GM12875 (cell line): Measurements from ENCODE around the gene TNKS1BP1.

Experiments used
- H3K4me3 ChIP-seq: one replicate; pipeline ENCODE4 v1.5.1; 2011; ENCODE audit warnings: low read depth, low read length, control low read depth
- TF ChIP-seq, protein P1 (sequence below): IDR thresholded peaks from 2 replicates; pipeline ENCODE4 v1.5.1; 2011; ENCODE audit warnings: low read depth, mild to moderate bottlenecking, control low read depth, inconsistent platforms, low read length, moderate library complexity, borderline replicate concordance; ENCODE audit not compliant: insufficient read depth

The TNKS1BP1 gene

DNA sequence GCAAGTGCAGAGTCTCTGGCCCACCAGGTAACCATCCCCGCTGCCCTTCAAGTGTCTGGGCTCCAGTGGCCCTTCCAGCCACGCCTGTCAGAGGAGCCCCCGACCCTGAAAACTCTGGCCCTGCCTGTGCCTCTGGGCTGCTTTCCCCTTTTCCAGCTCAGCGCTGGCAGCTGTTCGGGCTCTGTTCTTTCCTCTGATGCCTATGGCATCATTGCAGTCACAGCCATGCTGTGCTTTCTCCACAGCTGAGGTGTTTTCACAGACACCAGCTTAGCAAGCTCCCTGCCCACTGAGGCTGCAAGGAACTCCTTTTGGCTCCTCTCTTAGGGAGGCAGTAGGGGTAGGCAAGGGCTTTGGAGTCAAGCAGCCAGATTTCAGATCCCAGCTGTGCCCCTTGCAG, 34.6 kb upstream of the TNKS1BP1 start:
- TF ChIP-seq, protein P1, sequence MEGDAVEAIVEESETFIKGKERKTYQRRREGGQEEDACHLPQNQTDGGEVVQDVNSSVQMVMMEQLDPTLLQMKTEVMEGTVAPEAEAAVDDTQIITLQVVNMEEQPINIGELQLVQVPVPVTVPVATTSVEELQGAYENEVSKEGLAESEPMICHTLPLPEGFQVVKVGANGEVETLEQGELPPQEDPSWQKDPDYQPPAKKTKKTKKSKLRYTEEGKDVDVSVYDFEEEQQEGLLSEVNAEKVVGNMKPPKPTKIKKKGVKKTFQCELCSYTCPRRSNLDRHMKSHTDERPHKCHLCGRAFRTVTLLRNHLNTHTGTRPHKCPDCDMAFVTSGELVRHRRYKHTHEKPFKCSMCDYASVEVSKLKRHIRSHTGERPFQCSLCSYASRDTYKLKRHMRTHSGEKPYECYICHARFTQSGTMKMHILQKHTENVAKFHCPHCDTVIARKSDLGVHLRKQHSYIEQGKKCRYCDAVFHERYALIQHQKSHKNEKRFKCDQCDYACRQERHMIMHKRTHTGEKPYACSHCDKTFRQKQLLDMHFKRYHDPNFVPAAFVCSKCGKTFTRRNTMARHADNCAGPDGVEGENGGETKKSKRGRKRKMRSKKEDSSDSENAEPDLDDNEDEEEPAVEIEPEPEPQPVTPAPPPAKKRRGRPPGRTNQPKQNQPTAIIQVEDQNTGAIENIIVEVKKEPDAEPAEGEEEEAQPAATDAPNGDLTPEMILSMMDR = no peak
- no peak overlapping the region for H3K4me3 ChIP-seq

DNA sequence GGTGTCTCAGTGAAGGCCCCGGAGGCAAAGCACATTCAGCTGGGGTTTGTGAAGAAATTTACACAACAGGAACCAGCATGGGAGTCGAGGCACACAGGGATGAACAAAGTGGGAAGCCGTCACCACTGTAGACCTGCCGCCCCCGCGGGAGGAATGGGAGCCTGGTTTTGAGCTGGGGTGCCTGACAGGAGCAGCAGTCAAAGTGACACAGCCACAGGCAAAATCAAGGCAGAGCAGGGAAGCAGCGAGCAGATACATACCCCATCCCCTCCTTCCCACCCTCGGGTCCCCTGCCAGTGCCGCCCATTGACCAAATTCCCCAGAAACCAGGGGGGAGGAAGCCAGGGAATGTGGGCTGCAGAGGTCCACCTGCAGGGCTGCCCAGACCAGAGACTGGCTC, 34.2 kb upstream of the TNKS1BP1 start:
- TF ChIP-seq, protein P1 = no peak
- H3K4me3 ChIP-seq = no peak overlapping the region

DNA sequence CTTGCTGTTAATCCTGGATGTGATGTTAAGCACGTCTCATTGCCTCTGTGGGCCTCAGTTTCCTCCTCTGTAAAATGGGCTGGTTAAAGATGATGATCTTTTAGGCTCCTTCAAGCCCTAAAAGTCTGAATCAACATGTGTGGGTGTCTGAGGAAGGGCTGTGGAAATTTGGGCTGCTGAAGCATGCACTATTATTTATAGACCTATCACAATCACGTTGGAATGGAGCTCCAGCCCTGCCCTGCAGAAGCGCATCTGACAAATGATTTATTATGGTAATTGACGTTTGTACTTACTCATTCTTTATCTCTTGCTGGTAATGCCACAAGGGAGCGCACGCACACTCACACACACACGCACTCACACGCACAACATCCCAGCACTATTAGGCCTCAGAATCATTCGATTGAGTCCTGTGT, 33.8 kb upstream of the TNKS1BP1 start:
- TF ChIP-seq, protein P1 = no peak

DNA sequence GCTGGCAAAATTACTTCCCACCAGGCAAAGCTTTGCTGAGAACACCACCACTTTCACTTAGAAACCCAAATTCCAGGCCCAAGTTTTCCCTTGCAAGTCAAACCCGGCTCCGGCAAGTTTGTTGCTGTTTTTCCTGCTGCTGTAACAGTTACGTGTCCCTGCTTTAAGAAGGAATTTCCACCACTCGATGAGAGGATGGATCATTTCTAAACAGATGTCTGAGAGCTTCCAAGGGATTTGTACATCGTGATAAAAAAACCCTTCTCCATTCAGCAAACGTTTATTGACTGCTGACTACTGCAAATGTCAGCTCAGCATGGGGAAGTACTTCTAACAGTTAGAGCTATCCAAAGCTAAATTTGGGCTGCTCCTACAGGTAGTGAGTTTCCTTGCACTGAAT, 33.1 kb upstream of the TNKS1BP1 start:
- TF ChIP-seq, protein P1 = no peak
- no peak overlapping the region for H3K4me3 ChIP-seq

More for the DNA sequence above, 33.8 kb upstream of the TNKS1BP1 start:
- H3K4me3 ChIP-seq = no peak overlapping the region

DNA sequence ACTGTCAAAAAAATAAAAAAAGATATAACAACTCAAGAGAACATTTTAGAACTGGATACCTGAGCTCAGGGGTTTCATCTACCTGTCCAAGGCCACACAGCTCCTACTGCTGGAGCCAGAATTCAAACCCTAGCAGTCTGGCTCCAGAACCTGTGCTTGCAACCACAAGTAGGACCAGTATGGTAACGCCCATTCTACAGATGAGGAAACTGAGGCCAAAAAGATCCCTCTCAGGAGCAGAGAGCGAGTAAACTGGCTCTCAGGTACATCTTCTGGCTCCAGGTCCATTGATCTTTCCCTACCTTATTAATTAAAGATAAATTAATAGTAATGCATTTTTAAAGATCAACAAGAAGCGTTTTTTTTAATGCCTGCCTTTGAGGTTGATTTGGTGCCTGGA, 32.6 kb upstream of the TNKS1BP1 start:
- no peak overlapping the region for H3K4me3 ChIP-seq
- TF ChIP-seq, protein P1 = no peak

- TF ChIP-seq, protein P1 = no peak
- H3K4me3 ChIP-seq = no peak overlapping the region
These were observed 31.5 kb upstream of the TNKS1BP1 start for GRCh38 chr11:57356268-57356667.

- H3K4me3 ChIP-seq = no peak overlapping the region
- TF ChIP-seq, protein P1 = no peak
These were observed 29.9 kb upstream of the TNKS1BP1 start for GRCh38 chr11:57354699-57355098.
